Ovary (tissue), 9 donors: ENCODE results near the gene MMP3. TPM values are rescaled to one million over a fixed set of nuclear protein-coding genes. Genes with fewer than 3 reads are reported as not detected.

Source experiments
- DNase-seq, 5 donors: peaks; one replicate each; pipeline ENCODE4 v3.0.0-alpha.2; 2019 to 2020
- H3K27ac ChIP-seq, 2 donors: fragments of 200-600 bp; one replicate each; pipeline versions ENCODE4 v1.5.1 to v1.8.0; 2019 to 2022
- H3K27me3 ChIP-seq: fragments of 200-600 bp; one replicate; pipeline ENCODE4 v1.8.0; 2022
- H3K36me3 ChIP-seq: fragments of 200-600 bp; sonication (generic); one replicate; pipeline ENCODE4 v1.5.1; 2019
- H3K4me1 ChIP-seq: one replicate; pipeline ENCODE4 v1.8.1; 2013; ENCODE audit warnings: mild to moderate bottlenecking, moderate library complexity; ENCODE audit not compliant: insufficient read depth
- H3K4me3 ChIP-seq: fragments of 200-600 bp; sonication (generic); one replicate; pipeline ENCODE4 v1.5.1; 2017
- H3K9me3 ChIP-seq, 2 donors: fragments of 200-600 bp in 1 of 2; sonication (generic) in 1 of 2; one replicate each; pipeline versions ENCODE4 v1.5.1 to v1.8.1; 2013 to 2019; ENCODE audit warnings: mild to moderate bottlenecking in 1 of 2, moderate library complexity in 1 of 2
- EP300 ChIP-seq: sonication (generic); formaldehyde crosslinking; IDR thresholded peaks from one replicate; pipeline ENCODE4 v1.6.1; 2017; ENCODE audit warnings: antibody characterized with exemption
- POLR2A ChIP-seq: fragments of 450-650 bp; IDR thresholded peaks from one replicate; pipeline ENCODE4 v1.6.1; 2017; ENCODE audit warnings: antibody characterized with exemption, mild to moderate bottlenecking, moderate library complexity
- WGBS, 3 donors: extraction: QIAGEN DNeasy Blood & Tissue Kit in 1 of 3; methylation state at CpG; one replicate each; pipeline versions ENCODE4 v1.1.5 to v1.1.7; 2013 to 2017; 5-methylcytosine and 5-hydroxymethylcytosine counted together
- intact Hi-C, 4 donors: fragments of 100-400 bp; cut with DNase I; formaldehyde crosslinking; loops; one replicate each; pipeline versions ENCODE4 v1.11.0 to v1.15.1; 2022 to 2023
- polyA plus RNA-seq, 2 donors: library from polyadenylated mRNA; stranded (reverse); fragments of 200-250 nt in 1 of 2; fragments of 350-450 nt in 1 of 2; fragmentation: Illumina TruSeq in 1 of 2; extraction: RNeasy Lipid Tissue Mini Kit (QIAGEN cat#74804) in 1 of 2; gene quantifications; one replicate each; pipeline ENCODE4 v1.2.3, GENCODE V29; 2013 to 2014
- total RNA-seq, 7 donors: library from RNA; depleted of rRNA in 2 of 7; stranded (reverse); fragments of >200 nt in 2 of 7; fragmentation: NEBNext Ultra II Directional in 3 of 7; extraction: Animal tissue kit (Norgen Biotek cat#: 25700) in 3 of 7; gene quantifications; one replicate each; pipeline versions ENCODE4 v1.1.0 to v1.2.4, GENCODE V29; 2016 to 2023
- TF ChIP-seq, protein P1 (sequence below), 3 donors: fragments of 450-650 bp in 2 of 3; fragments of 200-600 bp in 1 of 3; IDR thresholded peaks; one replicate each; pipeline versions ENCODE4 v1.5.1 to v1.8.0; 2016 to 2022; ENCODE audit warnings: antibody characterized with exemption in 3 of 3, mild to moderate bottlenecking in 1 of 3
- donor health status: DM: no; HTN: no; CAD: no; lungs with moderate emphysema.
- donor health status: DM: no; HTN: no; CAD: no.
- donor health status: Bipolar disorder and iron deficiency.
- donor health status: DM: yes; HTN: yes; CAD: no.
- donor health status: DM: no; HTN: no; CAD: no.
- donor health status: DM: yes; HTN: yes; CAD: no.

MMP3 gene
- total and polyA plus RNA-seq, 9 donors, result 0.04 to 0.37 (median 0.35) TPM; not detected in 6

GRCh38 chr11:102829316-102830000 is 14.0 kb downstream of the MMP3 start:
- Histone ChIP-seq H3K4me1 (no peaks in the 10 kb centered on the region), H3K36me3 (no peaks in the 10 kb centered on the region), H3K4me3 (no peak overlapping the region), H3K27me3 (no peaks in the 10 kb centered on the region), H3K9me3 (no peaks in the 10 kb centered on the region), H3K27ac (no peak overlapping the region)
- no peak for DNase-seq
- intact Hi-C loops, result no loop called here
- TF ChIP-seq EP300 (no peak), POLR2A (no peak)
- TF ChIP-seq, protein P1, sequence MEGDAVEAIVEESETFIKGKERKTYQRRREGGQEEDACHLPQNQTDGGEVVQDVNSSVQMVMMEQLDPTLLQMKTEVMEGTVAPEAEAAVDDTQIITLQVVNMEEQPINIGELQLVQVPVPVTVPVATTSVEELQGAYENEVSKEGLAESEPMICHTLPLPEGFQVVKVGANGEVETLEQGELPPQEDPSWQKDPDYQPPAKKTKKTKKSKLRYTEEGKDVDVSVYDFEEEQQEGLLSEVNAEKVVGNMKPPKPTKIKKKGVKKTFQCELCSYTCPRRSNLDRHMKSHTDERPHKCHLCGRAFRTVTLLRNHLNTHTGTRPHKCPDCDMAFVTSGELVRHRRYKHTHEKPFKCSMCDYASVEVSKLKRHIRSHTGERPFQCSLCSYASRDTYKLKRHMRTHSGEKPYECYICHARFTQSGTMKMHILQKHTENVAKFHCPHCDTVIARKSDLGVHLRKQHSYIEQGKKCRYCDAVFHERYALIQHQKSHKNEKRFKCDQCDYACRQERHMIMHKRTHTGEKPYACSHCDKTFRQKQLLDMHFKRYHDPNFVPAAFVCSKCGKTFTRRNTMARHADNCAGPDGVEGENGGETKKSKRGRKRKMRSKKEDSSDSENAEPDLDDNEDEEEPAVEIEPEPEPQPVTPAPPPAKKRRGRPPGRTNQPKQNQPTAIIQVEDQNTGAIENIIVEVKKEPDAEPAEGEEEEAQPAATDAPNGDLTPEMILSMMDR (IDR thresholded peaks at IDR 0.05), result no peak
- 70 to 78% (median 71%) methylated on average over 6 of the region's 6 CpGs for WGBS, 3 donors

DNA sequence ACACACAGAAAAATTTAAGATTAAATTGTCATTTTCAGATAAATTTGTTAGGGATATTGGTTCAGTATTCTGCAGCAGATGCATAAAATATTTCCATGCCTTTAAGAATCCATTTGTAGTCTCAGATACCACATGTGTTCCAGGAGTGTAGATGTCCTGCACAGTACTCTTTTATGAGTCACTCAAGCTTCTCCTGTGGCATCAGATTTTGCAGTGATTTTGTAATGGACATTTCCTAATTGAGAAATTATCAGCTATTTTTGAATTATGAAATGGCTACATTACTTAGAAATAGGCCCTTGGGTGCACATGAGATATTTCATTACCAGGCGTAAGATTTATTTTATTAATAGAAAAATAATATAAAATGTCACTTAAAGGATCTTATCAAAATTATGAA is 18.9 kb downstream of the MMP3 start:
- no peak for DNase-seq
- no peak for TF ChIP-seq POLR2A
- no peak for TF ChIP-seq EP300
- TF ChIP-seq, protein P1 (IDR thresholded peaks at IDR 0.05), result no peak
- H3K27ac ChIP-seq, result no peak overlapping the region
- H3K36me3 ChIP-seq, result no peaks in the 10 kb centered on the region
- no peaks in the 10 kb centered on the region for H3K9me3 ChIP-seq
- 95 to 100% (median 100%) methylated on average over 1 of the region's 1 CpG for WGBS, 3 donors
- H3K4me1 ChIP-seq, result no peaks in the 10 kb centered on the region
- H3K27me3 ChIP-seq, result no peaks in the 10 kb centered on the region
- no peak overlapping the region for H3K4me3 ChIP-seq
- intact Hi-C loops, result no loop called here

GRCh38 chr11:102819491-102819890 is 23.9 kb downstream of the MMP3 start:
- H3K4me3 ChIP-seq, result no peak overlapping the region

DNA sequence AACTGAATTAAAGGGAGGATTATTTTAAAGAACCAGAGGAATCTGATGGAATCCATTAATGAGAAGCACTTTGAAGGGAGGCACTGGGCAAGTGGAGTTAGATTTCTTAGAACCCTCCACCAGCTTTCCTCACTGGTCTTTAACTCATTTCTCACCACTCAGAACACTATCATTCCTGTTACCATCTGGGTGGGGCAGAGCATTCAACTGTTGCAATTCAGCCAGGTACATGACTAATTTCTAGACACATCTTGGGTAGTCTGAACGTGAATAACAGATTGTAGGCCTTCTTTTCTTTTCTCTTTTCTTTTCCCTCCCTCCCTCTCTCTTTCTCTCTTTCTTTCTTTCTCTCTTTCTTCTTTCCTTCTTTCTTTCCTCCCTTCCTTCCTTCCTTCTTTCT is 29.9 kb downstream of the MMP3 start:
- intact Hi-C loops, result no loop called here
- DNase-seq, result no peak
- TF ChIP-seq EP300 (no peak), POLR2A (no peak)
- TF ChIP-seq, protein P1 (IDR thresholded peaks at IDR 0.05), result no peak

More at GRCh38 chr11:102819491-102819890, 23.9 kb downstream of the MMP3 start:
- no peak for TF ChIP-seq POLR2A
- TF ChIP-seq, protein P1 (IDR thresholded peaks at IDR 0.05), result no peak
- TF ChIP-seq EP300, result no peak
- H3K4me1 ChIP-seq, result no peaks in the 10 kb centered on the region
- no peaks in the 10 kb centered on the region for H3K36me3 ChIP-seq
- DNase-seq, result no peak
- H3K9me3 ChIP-seq, result no peaks in the 10 kb centered on the region
- no peak overlapping the region for H3K27ac ChIP-seq
- intact Hi-C loops, result no loop called here
- no peaks in the 10 kb centered on the region for H3K27me3 ChIP-seq
- 66 to 77% (median 69%) methylated on average over 6 of the region's 6 CpGs for WGBS, 3 donors

More for the DNA sequence above, 29.9 kb downstream of the MMP3 start:
- no peak overlapping the region for H3K27ac ChIP-seq
- no peaks in the 10 kb centered on the region for H3K4me1 ChIP-seq
- H3K36me3 ChIP-seq, result no peaks in the 10 kb centered on the region
- H3K4me3 ChIP-seq, result no peak overlapping the region
- H3K27me3 ChIP-seq, result no peaks in the 10 kb centered on the region
- no peaks in the 10 kb centered on the region for H3K9me3 ChIP-seq
- whole genome bisulfite sequencing, 3 donors, result 71 to 78% (median 76%) methylated on average over 1 of the region's 1 CpG
